Vagina (tissue), 2 donors: ENCODE measurements around the gene ANKHD1. TPM values are rescaled to one million over a fixed set of nuclear protein-coding genes. Genes with fewer than 3 reads are reported as not detected.
"Not testable (repeated sequence)": the region's sequence is repeated elsewhere in the genome, so short reads cannot be mapped to it uniquely, and the experiment has no call there.

Experiments used
- DNase-seq, 2 donors: peaks; one replicate each; pipeline ENCODE4 v3.0.0-alpha.2; 2017; ENCODE audit errors: extremely low spot score in 2 of 2
- H3K27ac ChIP-seq: fragments of 200-600 bp; sonication (generic); one replicate; pipeline ENCODE4 v1.5.1; 2019
- H3K27me3 ChIP-seq: fragments of 200-600 bp; sonication (generic); one replicate; pipeline ENCODE4 v1.5.1; 2019
- H3K36me3 ChIP-seq, 2 donors: fragments of 200-600 bp; sonication (generic); one replicate each; pipeline ENCODE4 v1.5.1; 2017 to 2019
- H3K4me1 ChIP-seq: fragments of 200-600 bp; sonication (generic); one replicate; pipeline ENCODE4 v1.5.1; 2019
- H3K4me3 ChIP-seq, 2 donors: fragments of 200-600 bp; sonication (generic); 1 replicate in 1 of 2; 2 replicates in 1 of 2; pipeline ENCODE4 v1.5.1; 2016 to 2019
- H3K9me3 ChIP-seq: fragments of 200-600 bp; sonication (generic); one replicate; pipeline ENCODE4 v1.5.1; 2019
- POLR2A ChIP-seq, 2 donors: fragments of 450-650 bp; IDR thresholded peaks; one replicate each; pipeline ENCODE4 v1.6.1; 2017; ENCODE audit warnings: antibody characterized with exemption in 2 of 2, mild to moderate bottlenecking in 2 of 2, moderate library complexity in 2 of 2
- POLR2AphosphoS5 ChIP-seq, 2 donors: sonication (generic); formaldehyde crosslinking; IDR thresholded peaks; one replicate each; pipeline ENCODE4 v1.9.0; 2017; ENCODE audit warnings: antibody characterized with exemption in 2 of 2, mild to moderate bottlenecking in 2 of 2, low read depth in 1 of 2; ENCODE audit not compliant: insufficient read depth in 1 of 2
- intact Hi-C: fragments of 100-400 bp; cut with DNase I; formaldehyde crosslinking; loops from one replicate; pipeline ENCODE4 v1.15.1; 2023
- total RNA-seq: library from RNA; depleted of rRNA; stranded (reverse); fragments of >200 nt; gene quantifications from one replicate; pipeline ENCODE4 v1.2.3, GENCODE V29; 2016
- TF ChIP-seq, protein P1 (sequence below), 3 experiments: fragments of 450-650 bp in 2 of 3; fragments of 200-600 bp in 1 of 3; sonication (generic) in 1 of 3; IDR thresholded peaks; one replicate each; pipeline ENCODE4 v1.5.1; 2017 to 2019; ENCODE audit warnings: antibody characterized with exemption in 3 of 3, mild to moderate bottlenecking in 2 of 3, moderate library complexity in 2 of 3

The ANKHD1 gene
- total RNA-seq, 1 donor from 2014 or later: 140 TPM

DNA sequence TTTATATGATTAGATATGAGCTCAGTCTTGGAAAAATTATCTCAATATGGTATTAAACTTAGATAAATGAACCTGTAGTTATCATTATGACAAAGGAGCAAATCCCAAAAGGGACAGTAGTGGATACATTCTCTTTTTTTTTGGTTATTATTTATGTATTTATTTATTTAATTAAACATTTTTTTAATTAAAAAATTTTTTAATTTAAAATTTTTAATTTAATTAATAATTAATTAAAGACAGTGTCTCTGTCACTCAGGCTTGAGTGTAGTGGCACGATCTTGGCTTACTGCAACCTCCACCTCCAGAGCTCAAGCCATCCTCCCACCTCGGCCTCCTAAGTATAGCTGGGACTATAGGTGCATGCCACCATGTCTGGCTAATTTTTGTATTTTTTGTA lies 15.6 kb downstream of the ANKHD1 start:
- DNase-seq: no peak
- TF ChIP-seq POLR2AphosphoS5 (IDR thresholded peaks at IDR 0.05; ENCODE audit: insufficient read depth in 1 of 2, low read depth in 1 of 2) (no peak), POLR2A (IDR thresholded peaks at IDR 0.05) (no peak)
- TF ChIP-seq, protein P1, sequence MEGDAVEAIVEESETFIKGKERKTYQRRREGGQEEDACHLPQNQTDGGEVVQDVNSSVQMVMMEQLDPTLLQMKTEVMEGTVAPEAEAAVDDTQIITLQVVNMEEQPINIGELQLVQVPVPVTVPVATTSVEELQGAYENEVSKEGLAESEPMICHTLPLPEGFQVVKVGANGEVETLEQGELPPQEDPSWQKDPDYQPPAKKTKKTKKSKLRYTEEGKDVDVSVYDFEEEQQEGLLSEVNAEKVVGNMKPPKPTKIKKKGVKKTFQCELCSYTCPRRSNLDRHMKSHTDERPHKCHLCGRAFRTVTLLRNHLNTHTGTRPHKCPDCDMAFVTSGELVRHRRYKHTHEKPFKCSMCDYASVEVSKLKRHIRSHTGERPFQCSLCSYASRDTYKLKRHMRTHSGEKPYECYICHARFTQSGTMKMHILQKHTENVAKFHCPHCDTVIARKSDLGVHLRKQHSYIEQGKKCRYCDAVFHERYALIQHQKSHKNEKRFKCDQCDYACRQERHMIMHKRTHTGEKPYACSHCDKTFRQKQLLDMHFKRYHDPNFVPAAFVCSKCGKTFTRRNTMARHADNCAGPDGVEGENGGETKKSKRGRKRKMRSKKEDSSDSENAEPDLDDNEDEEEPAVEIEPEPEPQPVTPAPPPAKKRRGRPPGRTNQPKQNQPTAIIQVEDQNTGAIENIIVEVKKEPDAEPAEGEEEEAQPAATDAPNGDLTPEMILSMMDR (IDR thresholded peaks at IDR 0.05): no peak
- Histone ChIP-seq H3K36me3 (no peaks in the 10 kb centered on the region), H3K4me1 (peaks cover 39% of the 10 kb centered on the region), H3K4me3 (no peak overlapping the region), H3K27me3 (no peaks in the 10 kb centered on the region), H3K9me3 (no peaks in the 10 kb centered on the region), H3K27ac (no peak overlapping the region)
- intact Hi-C loops: no loop called here

DNA sequence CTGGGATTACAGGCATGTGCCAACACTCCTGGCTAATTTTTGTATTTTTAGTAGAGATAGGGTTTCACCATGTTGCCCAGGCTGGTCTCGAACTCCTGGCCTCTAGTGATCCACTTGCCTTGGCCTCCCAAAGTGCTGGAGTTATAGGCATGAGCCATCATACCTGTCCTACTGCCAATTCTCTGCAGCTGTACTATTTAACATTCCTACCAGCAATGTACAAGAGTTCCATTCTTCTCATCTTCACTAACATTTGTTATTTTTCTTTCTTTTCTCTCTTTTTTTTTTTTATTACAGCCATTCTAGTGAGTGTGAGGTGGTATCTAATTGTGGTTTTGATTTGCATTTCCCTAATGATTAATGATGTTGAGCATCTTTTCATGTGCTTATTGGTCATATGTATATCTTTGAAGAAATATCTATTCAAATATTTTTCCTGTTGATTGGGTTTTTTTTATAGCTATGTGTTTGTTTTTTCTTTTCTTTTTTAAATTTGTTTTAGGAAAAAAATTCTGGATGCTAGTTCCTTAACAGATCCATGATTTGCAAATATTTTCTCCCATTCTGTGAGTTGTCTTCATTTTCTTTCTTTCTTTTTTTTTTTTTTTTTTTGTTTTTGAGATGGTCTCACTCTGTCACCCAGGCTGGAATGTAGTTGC lies 17.4 kb downstream of the ANKHD1 start:
- H3K4me1 ChIP-seq: peaks cover 21% of the 10 kb centered on the region
- H3K9me3 ChIP-seq: no peaks in the 10 kb centered on the region
- no peaks in the 10 kb centered on the region for H3K36me3 ChIP-seq
- no peaks in the 10 kb centered on the region for H3K27me3 ChIP-seq
- intact Hi-C loops: no loop called here
- no peak overlapping the region for H3K27ac ChIP-seq
- no peak overlapping the region for H3K4me3 ChIP-seq
- TF ChIP-seq POLR2A (IDR thresholded peaks at IDR 0.05) (no peak), POLR2AphosphoS5 (IDR thresholded peaks at IDR 0.05; ENCODE audit: insufficient read depth in 1 of 2, low read depth in 1 of 2) (no peak)
- TF ChIP-seq, protein P1 (IDR thresholded peaks at IDR 0.05): no peak
- DNase-seq: no peak

DNA sequence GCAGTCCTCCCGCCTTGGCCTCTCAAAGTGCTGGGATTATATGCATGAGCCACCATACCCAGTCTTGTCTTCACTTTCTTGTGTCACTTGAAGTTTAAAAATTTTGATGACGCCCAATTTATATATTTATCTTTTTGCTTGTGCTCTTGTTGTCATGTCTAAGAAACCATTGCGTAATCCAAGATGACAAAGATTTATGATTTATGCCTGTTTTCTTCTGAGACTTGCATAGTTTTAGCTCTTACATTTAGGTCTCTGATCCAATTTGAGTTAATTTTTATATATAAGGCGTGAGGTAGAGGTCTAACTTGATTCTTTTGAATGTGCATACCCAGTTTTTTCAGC lies 18.6 kb downstream of the ANKHD1 start:
- peaks cover 17% of the 10 kb centered on the region for H3K4me1 ChIP-seq
- no peak for DNase-seq
- intact Hi-C loops: no loop called here
- no peaks in the 10 kb centered on the region for H3K27me3 ChIP-seq
- H3K4me3 ChIP-seq: no peak overlapping the region
- no peak overlapping the region for H3K27ac ChIP-seq
- no peak for TF ChIP-seq POLR2A (IDR thresholded peaks at IDR 0.05)
- TF ChIP-seq, protein P1 (IDR thresholded peaks at IDR 0.05): no peak
- no peak for TF ChIP-seq POLR2AphosphoS5 (IDR thresholded peaks at IDR 0.05; ENCODE audit: insufficient read depth in 1 of 2, low read depth in 1 of 2)
- H3K9me3 ChIP-seq: no peaks in the 10 kb centered on the region
- H3K36me3 ChIP-seq: no peaks in the 10 kb centered on the region

DNA sequence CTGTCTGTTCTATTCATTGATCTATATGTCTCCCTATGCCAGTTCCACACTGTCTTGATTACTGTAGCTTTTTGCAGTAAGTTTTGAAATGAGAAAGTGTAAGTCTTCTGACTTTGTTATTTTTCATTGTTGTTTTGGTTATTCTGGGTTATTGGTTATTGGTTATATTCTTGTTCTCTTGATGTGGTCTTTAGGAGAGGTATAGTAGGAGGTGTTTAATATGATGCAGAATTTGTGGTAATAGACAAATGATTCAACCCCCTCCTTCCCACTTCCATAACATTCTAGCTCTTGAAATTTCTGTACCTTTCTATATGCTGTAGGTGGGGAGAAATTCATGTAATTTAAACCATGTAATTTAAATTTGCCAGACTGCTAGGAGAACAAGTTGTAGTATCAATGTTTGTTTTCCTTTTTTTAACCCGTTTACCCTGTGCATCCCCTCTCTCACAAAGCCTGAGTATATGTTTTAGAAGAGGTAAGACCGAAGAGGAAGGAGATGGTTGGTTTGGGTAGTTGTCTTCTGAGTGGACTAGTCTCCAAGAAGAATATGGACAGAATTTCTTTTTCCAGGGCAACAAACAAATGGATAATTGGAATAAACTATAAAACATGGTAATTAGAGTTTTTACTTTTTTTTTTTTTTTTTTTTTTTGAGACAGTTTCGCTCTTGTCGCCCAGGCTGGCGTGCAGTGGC lies 19.2 kb downstream of the ANKHD1 start:
- intact Hi-C loops: no loop called here
- no peak overlapping the region for H3K27ac ChIP-seq
- no peak for TF ChIP-seq POLR2A (IDR thresholded peaks at IDR 0.05)
- TF ChIP-seq, protein P1 (IDR thresholded peaks at IDR 0.05): no peak
- no peak for TF ChIP-seq POLR2AphosphoS5 (IDR thresholded peaks at IDR 0.05; ENCODE audit: insufficient read depth in 1 of 2, low read depth in 1 of 2)
- H3K27me3 ChIP-seq: no peaks in the 10 kb centered on the region
- H3K4me3 ChIP-seq: no peak overlapping the region
- H3K9me3 ChIP-seq: no peaks in the 10 kb centered on the region
- no peaks in the 10 kb centered on the region for H3K36me3 ChIP-seq
- no peak for DNase-seq
- peaks cover 21% of the 10 kb centered on the region for H3K4me1 ChIP-seq

DNA sequence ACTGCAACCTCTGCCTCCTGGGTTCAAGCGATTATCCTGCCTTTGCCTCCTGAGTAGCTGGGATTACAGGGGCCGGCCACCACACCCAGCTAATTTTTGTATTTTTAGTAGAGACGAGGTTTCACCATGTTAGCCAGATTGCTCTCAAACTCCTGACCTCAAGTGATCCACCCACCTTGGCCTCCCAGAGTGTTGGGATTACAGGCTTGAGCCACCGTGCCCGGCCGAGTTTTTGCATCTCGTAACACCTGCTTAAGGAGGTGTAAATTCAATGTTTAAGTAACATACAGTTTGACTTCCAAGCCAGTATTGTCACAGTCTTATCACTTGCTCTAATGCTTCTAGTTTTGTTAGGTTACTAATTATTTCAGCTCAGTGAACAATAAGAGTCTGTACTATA lies 19.7 kb downstream of the ANKHD1 start:
- H3K36me3 ChIP-seq, intact Hi-C loops, DNase-seq, H3K9me3 ChIP-seq, H3K4me3 ChIP-seq, H3K27me3 ChIP-seq, H3K27ac ChIP-seq: not testable (repeated sequence)
- H3K4me1 ChIP-seq: peaks cover 21% of the 10 kb centered on the region
